ENCODE data around the gene ZNF296.

DNA sequence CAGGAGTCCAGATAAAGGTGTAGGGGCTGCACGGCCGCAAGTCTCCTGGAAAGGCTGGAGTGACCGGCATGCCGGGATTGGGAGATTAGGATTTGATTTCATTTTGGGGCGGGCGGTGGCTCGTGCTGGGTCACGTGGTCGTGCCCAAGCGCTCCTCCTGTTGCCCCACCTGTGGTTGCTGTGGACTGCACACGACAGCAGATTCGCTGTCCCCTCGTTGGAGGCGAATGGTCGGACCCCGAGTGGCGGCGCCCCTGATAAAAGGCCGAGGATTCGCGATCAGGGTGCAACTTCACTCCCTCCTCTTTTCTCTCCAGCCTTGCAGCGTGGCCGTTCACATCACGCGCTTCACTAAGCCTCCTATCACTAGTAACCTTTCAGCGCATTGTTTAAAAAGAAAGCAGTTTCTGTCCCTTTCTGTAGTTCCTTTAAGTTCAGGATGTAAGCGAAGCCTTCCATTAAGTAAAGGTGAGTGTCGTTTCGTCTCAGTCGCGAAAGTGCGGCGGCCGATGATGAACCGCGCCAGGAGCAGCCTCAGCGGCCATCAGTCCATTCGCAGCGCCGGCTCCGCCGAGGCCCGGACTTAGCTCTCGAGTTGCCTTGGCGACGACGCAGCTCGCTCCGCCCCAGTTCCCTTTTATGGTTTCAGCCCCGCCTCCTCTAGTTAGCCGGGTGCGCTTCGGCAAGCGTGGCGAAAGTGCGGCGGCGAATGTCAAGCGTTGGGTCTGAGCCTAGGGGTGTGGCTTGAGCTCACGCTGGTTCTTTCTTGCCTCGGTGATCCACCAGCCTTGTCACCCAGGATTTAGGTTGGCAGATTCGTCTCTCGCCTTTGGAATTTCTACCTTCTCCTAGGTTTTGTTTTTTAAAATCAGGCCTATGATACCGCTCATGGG lies 15.0 kb upstream of the ZNF296 start:
- TF ChIP-seq, protein P1, sequence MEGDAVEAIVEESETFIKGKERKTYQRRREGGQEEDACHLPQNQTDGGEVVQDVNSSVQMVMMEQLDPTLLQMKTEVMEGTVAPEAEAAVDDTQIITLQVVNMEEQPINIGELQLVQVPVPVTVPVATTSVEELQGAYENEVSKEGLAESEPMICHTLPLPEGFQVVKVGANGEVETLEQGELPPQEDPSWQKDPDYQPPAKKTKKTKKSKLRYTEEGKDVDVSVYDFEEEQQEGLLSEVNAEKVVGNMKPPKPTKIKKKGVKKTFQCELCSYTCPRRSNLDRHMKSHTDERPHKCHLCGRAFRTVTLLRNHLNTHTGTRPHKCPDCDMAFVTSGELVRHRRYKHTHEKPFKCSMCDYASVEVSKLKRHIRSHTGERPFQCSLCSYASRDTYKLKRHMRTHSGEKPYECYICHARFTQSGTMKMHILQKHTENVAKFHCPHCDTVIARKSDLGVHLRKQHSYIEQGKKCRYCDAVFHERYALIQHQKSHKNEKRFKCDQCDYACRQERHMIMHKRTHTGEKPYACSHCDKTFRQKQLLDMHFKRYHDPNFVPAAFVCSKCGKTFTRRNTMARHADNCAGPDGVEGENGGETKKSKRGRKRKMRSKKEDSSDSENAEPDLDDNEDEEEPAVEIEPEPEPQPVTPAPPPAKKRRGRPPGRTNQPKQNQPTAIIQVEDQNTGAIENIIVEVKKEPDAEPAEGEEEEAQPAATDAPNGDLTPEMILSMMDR (IDR thresholded peaks at IDR 0.05; ENCODE audit: control extremely low read depth in 1 of 3, insufficient read depth in 1 of 3, low read depth in 1 of 3, low read length in 3 of 3) = no peak
- TF ChIP-seq BCL11A (IDR thresholded peaks at IDR 0.05; ENCODE audit: low read depth in 2 of 2, low read length in 2 of 2) (no peak), POLR2A (IDR thresholded peaks at IDR 0.05; ENCODE audit: control extremely low read depth in 1 of 2, low read depth in 2 of 2, low read length in 2 of 2) (peak; percentile 62 to 76), POLR2AphosphoS5 (IDR thresholded peaks at IDR 0.05; ENCODE audit: low read depth, low read length) (peak; percentile 97)
- TF ChIP-seq, protein P2, sequence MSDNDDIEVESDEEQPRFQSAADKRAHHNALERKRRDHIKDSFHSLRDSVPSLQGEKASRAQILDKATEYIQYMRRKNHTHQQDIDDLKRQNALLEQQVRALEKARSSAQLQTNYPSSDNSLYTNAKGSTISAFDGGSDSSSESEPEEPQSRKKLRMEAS (IDR thresholded peaks at IDR 0.05) = peak; percentile 84

Measured in H1 (cell line).